OCI-LY1 (cell line): ENCODE results near the gene RNF13.

Experiments used
- EZH2 ChIP-seq: fragments of 200-600 bp; sonication (generic), shearing (Covaris generic); IDR thresholded peaks from 2 replicates; pipeline ENCODE4 v1.8.0; 2017; ENCODE audit warnings: borderline replicate concordance, mixed run types, mild to moderate bottlenecking, antibody characterized with exemption, low read length, moderate library complexity, mixed read lengths
- TF ChIP-seq, protein P1 (sequence below): fragments of 200-600 bp; sonication (generic), shearing (Covaris generic); IDR thresholded peaks from 2 replicates; pipeline ENCODE4 v1.5.1; 2017; ENCODE audit warnings: mild to moderate bottlenecking, antibody characterized with exemption, low read length, moderate library complexity, mixed read lengths

DNA sequence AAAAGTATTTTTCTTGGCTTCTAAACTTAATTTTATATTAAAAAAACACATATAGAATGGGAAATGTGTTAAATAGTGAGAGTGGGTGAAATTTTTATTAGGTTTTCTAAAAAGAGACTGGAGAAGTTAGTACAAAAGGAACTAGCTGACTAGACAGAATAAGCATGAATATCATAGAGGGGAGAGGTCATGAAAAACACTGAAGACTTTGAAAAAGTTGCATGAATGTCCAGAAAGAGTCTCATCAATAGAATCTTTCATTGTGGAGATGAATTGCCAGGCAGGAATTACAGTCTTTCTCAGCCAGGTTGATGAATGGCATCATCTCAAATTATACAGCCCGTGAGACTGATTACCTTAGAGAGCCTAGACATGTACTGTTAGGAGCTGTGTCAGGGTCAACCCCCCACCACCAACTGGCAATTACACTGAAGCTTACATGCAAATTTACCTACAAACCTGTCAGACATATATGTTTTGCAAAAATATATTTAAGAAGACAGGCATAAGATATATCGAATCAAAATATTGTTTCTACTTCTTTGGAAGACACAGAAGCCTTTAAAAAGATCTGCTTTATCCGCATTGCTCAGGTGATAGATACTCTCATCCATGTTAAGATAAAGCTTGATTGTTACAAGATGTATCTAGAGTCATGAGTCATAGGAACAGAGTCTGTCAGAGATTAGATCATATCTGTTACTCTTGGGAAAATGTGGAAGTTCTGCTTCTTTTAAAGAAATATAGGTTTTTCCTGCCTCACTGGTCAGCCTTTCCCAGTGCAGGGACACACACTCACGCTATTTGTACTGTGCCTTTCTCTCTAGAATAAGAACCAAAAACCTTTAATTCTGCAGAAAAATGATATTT, 192.5 kb downstream of the RNF13 start:
- TF ChIP-seq, protein P1, sequence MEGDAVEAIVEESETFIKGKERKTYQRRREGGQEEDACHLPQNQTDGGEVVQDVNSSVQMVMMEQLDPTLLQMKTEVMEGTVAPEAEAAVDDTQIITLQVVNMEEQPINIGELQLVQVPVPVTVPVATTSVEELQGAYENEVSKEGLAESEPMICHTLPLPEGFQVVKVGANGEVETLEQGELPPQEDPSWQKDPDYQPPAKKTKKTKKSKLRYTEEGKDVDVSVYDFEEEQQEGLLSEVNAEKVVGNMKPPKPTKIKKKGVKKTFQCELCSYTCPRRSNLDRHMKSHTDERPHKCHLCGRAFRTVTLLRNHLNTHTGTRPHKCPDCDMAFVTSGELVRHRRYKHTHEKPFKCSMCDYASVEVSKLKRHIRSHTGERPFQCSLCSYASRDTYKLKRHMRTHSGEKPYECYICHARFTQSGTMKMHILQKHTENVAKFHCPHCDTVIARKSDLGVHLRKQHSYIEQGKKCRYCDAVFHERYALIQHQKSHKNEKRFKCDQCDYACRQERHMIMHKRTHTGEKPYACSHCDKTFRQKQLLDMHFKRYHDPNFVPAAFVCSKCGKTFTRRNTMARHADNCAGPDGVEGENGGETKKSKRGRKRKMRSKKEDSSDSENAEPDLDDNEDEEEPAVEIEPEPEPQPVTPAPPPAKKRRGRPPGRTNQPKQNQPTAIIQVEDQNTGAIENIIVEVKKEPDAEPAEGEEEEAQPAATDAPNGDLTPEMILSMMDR = no peak
- no peak for TF ChIP-seq EZH2
